Fibroblast of lung (primary cell): Measurements from ENCODE around the gene LRIT1. TPM values are rescaled to one million over a fixed set of nuclear protein-coding genes. Genes with fewer than 3 reads are reported as not detected.

ENCODE experiments used
- DNase-seq, 2 donors: peaks; one replicate each; pipeline versions ENCODE4 v3.0.0 to v3.0.0-alpha.2; 2010; ENCODE audit warnings: low read depth in 2 of 2
- H2AFZ ChIP-seq: 2 replicates; pipeline ENCODE4 v1.5.1; 2012; ENCODE audit warnings: low read length, control low read depth, inconsistent platforms
- H3K27ac ChIP-seq: 2 replicates; pipeline ENCODE4 v1.5.1; 2011; ENCODE audit warnings: low read length, control low read depth; ENCODE audit not compliant: insufficient read depth
- H3K27me3 ChIP-seq: 2 replicates; pipeline ENCODE4 v1.5.1; 2011; ENCODE audit warnings: mild to moderate bottlenecking, low read length; ENCODE audit not compliant: control insufficient read depth, insufficient read depth
- H3K36me3 ChIP-seq: 2 replicates; pipeline ENCODE4 v1.5.1; 2011; ENCODE audit warnings: low read length; ENCODE audit not compliant: control insufficient read depth, insufficient read depth
- H3K4me1 ChIP-seq: 2 replicates; pipeline ENCODE4 v1.5.1; 2011; ENCODE audit warnings: low read length; ENCODE audit not compliant: control insufficient read depth, insufficient read depth; ENCODE audit errors: extremely low read depth
- H3K4me2 ChIP-seq: 2 replicates; pipeline ENCODE4 v1.5.1; 2011; ENCODE audit warnings: low read length, control low read depth; ENCODE audit not compliant: insufficient read depth; ENCODE audit errors: extremely low read depth
- H3K4me3 ChIP-seq, 4 experiments: fragments of 200-600 bp in 1 of 4; sonication (generic) in 1 of 4; replicated peaks in 1 of 4; 2 replicates each; pipeline ENCODE4 v1.5.1; 2011 to 2016; ENCODE audit warnings: low read length in 4 of 4, low read depth in 3 of 4, mild to moderate bottlenecking in 3 of 4, control low read depth in 2 of 4, inconsistent platforms in 1 of 4, mixed read lengths in 1 of 4; ENCODE audit not compliant: insufficient read depth in 1 of 4; ENCODE audit errors: control extremely low read depth in 1 of 4
- H3K79me2 ChIP-seq: 2 replicates; pipeline ENCODE4 v1.5.1; 2012; ENCODE audit warnings: mild to moderate bottlenecking, low read length, inconsistent platforms; ENCODE audit not compliant: control insufficient read depth, insufficient read depth
- H3K9ac ChIP-seq: 2 replicates; pipeline ENCODE4 v1.5.1; 2011; ENCODE audit warnings: mild to moderate bottlenecking, low read length, control low read depth; ENCODE audit not compliant: insufficient read depth
- H3K9me3 ChIP-seq: 2 replicates; pipeline ENCODE4 v1.5.1; 2012; ENCODE audit warnings: low read depth, low read length; ENCODE audit not compliant: control insufficient read depth, insufficient read depth
- H4K20me1 ChIP-seq: 2 replicates; pipeline ENCODE4 v1.5.1; 2011; ENCODE audit warnings: low read length; ENCODE audit not compliant: control insufficient read depth, insufficient read depth; ENCODE audit errors: extremely low read depth
- CTCF ChIP-seq, 2 donors: IDR thresholded peaks in 1 of 2; conservative IDR thresholded peaks in 1 of 2; 1 replicate in 1 of 2; 2 replicates in 1 of 2; pipeline ENCODE4 v1.5.1; 2011 to 2012; ENCODE audit warnings: low read length in 2 of 2, control low read depth in 1 of 2, inconsistent platforms in 1 of 2, low read depth in 1 of 2, mild to moderate bottlenecking in 1 of 2
- EZH2 ChIP-seq: IDR thresholded peaks from 2 replicates; pipeline ENCODE4 v1.5.1; 2012; ENCODE audit warnings: low read length, control low read depth, mild to moderate bottlenecking; ENCODE audit errors: missing control alignments
- polyA plus RNA-seq, 2 donors: library from polyadenylated mRNA; depleted of rRNA in 1 of 2; stranded (reverse) in 1 of 2; unstranded in 1 of 2; fragments of >200 nt; gene quantifications; 2 replicates each; pipeline ENCODE4 v1.2.1, GENCODE V29; 2011 to 2012; ENCODE audit warnings: missing spikeins in 1 of 2
- total RNA-seq: library from RNA; depleted of rRNA; stranded (reverse); fragments of >200 nt; gene quantifications from 2 replicates; pipeline ENCODE4 v1.2.1, GENCODE V29; 2014

The LRIT1 gene
- total and polyA plus RNA-seq, 2 donors (not counting 1 experiment from before 2014, with no cell fraction given): not detected

- no peaks in the 10 kb centered on the region for H3K79me2 ChIP-seq
- H4K20me1 ChIP-seq: no peaks in the 10 kb centered on the region
- H2AFZ ChIP-seq: no peak overlapping the region
- no peaks in the 10 kb centered on the region for H3K27me3 ChIP-seq
- no peak overlapping the region for H3K4me3 ChIP-seq
- no peaks in the 10 kb centered on the region for H3K36me3 ChIP-seq
- peak; percentile 30 to 51 for DNase-seq
- H3K9me3 ChIP-seq: no peaks in the 10 kb centered on the region
- TF ChIP-seq CTCF (conservative IDR thresholded peaks at IDR 0.05 in 1 of 2, IDR thresholded peaks at IDR 0.05 in 1 of 2; ENCODE audit: low read depth in 1 of 2, low read length in 2 of 2) (peak; percentile 49 to 71), EZH2 (no peak)
- no peaks in the 10 kb centered on the region for H3K4me1 ChIP-seq
- no peak overlapping the region for H3K9ac ChIP-seq
- H3K27ac ChIP-seq: no peak overlapping the region
- no peak overlapping the region for H3K4me2 ChIP-seq
Measured at GRCh38 chr10:84267503-84268126, 26.3 kb upstream of the LRIT1 start.

DNA sequence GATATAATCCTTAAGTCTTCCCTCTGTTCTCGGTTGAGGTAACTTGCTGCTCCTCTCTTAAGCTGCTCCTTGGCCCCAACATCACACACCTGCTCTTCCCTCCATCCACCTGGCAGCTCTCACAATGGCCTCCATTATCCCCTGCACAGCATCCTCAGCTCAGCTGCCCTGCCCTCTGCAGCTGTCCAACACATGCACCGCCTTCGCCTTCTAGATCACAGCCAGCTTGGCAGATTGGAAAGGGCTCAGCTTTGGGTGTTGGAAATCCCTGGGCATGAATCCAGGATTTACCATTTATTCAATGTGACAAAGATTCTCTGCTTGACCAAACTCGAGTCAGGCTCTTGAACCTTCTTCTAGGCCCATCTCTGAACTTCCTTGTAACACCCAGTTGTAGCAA, 24.1 kb upstream of the LRIT1 start:
- H3K27ac ChIP-seq: no peak overlapping the region
- no peaks in the 10 kb centered on the region for H3K9me3 ChIP-seq
- H3K4me3 ChIP-seq: no peak overlapping the region
- no peak overlapping the region for H3K4me2 ChIP-seq
- no peak overlapping the region for H3K9ac ChIP-seq
- TF ChIP-seq CTCF (conservative IDR thresholded peaks at IDR 0.05 in 1 of 2, IDR thresholded peaks at IDR 0.05 in 1 of 2; ENCODE audit: low read depth in 1 of 2, low read length in 2 of 2): no peak
- no peak for TF ChIP-seq EZH2
- peaks cover 7% of the 10 kb centered on the region for H3K27me3 ChIP-seq
- no peaks in the 10 kb centered on the region for H3K4me1 ChIP-seq
- H4K20me1 ChIP-seq: no peaks in the 10 kb centered on the region
- H3K36me3 ChIP-seq: no peaks in the 10 kb centered on the region
- H3K79me2 ChIP-seq: no peaks in the 10 kb centered on the region
- DNase-seq: no peak
- no peak overlapping the region for H2AFZ ChIP-seq

DNA sequence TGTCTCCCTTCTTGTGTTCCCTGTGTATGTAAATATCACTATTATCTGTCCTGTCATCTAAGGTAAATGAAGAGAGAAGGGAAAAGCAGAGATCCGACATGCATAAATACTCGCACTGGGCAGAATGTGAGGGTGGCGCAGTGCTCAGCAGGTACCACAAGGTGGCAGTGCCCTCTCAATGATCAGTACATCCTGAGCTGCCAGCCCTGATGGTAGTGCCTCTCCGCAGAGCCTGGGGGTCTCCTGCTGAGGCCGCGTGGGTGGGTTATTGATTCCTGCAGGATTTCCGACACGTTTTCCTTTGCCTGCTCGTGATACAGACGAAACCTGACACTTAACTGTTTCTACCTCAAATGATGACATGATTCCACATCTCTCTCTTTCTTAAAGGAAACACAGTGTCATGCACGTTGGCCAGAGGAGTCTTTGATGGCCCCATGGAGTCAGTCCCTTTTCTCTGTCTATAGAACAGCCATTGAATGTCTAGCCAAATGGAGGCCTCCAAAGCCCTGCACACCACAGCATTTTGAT, 23.3 kb upstream of the LRIT1 start:
- H3K9ac ChIP-seq: no peak overlapping the region
- no peak overlapping the region for H3K27ac ChIP-seq
- no peaks in the 10 kb centered on the region for H3K4me1 ChIP-seq
- TF ChIP-seq EZH2 (no peak), CTCF (conservative IDR thresholded peaks at IDR 0.05 in 1 of 2, IDR thresholded peaks at IDR 0.05 in 1 of 2; ENCODE audit: low read depth in 1 of 2, low read length in 2 of 2) (peak; percentile 97 to 99)
- H2AFZ ChIP-seq: no peak overlapping the region
- no peaks in the 10 kb centered on the region for H3K36me3 ChIP-seq
- DNase-seq: peak; percentile 45 to 63
- no peaks in the 10 kb centered on the region for H3K79me2 ChIP-seq
- no peak overlapping the region for H3K4me2 ChIP-seq
- no peaks in the 10 kb centered on the region for H4K20me1 ChIP-seq
- H3K27me3 ChIP-seq: peaks cover 9% of the 10 kb centered on the region
- no peaks in the 10 kb centered on the region for H3K9me3 ChIP-seq
- no peak overlapping the region for H3K4me3 ChIP-seq
